SK-N-SH (cell line): Measurements from ENCODE around the gene SYT1.

Source experiments
- TF ChIP-seq, protein P1 (sequence below): fragments of 200-600 bp; sonication (generic); IDR thresholded peaks from 2 replicates; pipeline ENCODE4 v1.6.1; 2017; ENCODE audit warnings: antibody characterized with exemption, mild to moderate bottlenecking, moderate library complexity
- TF ChIP-seq, protein P2 (sequence below): IDR thresholded peaks from 2 replicates; pipeline ENCODE4 v1.4.0; 2012; ENCODE audit warnings: low read depth, borderline replicate concordance

GRCh38 chr12:79063258-79063657 is 198.7 kb downstream of the SYT1 start:
- TF ChIP-seq, protein P1, sequence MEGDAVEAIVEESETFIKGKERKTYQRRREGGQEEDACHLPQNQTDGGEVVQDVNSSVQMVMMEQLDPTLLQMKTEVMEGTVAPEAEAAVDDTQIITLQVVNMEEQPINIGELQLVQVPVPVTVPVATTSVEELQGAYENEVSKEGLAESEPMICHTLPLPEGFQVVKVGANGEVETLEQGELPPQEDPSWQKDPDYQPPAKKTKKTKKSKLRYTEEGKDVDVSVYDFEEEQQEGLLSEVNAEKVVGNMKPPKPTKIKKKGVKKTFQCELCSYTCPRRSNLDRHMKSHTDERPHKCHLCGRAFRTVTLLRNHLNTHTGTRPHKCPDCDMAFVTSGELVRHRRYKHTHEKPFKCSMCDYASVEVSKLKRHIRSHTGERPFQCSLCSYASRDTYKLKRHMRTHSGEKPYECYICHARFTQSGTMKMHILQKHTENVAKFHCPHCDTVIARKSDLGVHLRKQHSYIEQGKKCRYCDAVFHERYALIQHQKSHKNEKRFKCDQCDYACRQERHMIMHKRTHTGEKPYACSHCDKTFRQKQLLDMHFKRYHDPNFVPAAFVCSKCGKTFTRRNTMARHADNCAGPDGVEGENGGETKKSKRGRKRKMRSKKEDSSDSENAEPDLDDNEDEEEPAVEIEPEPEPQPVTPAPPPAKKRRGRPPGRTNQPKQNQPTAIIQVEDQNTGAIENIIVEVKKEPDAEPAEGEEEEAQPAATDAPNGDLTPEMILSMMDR, result no peak
- TF ChIP-seq, protein P2, sequence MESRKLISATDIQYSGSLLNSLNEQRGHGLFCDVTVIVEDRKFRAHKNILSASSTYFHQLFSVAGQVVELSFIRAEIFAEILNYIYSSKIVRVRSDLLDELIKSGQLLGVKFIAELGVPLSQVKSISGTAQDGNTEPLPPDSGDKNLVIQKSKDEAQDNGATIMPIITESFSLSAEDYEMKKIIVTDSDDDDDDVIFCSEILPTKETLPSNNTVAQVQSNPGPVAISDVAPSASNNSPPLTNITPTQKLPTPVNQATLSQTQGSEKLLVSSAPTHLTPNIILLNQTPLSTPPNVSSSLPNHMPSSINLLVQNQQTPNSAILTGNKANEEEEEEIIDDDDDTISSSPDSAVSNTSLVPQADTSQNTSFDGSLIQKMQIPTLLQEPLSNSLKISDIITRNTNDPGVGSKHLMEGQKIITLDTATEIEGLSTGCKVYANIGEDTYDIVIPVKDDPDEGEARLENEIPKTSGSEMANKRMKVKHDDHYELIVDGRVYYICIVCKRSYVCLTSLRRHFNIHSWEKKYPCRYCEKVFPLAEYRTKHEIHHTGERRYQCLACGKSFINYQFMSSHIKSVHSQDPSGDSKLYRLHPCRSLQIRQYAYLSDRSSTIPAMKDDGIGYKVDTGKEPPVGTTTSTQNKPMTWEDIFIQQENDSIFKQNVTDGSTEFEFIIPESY, result no peak
